Left renal cortex interstitium (tissue), 4 donors: ENCODE measurements around the gene CLIP2. TPM values are rescaled to one million over a fixed set of nuclear protein-coding genes. Genes with fewer than 3 reads are reported as not detected.
"Not testable (repeated sequence)": the region's sequence is repeated elsewhere in the genome, so short reads cannot be mapped to it uniquely, and the experiment has no call there.

Experiments
- DNase-seq, 4 donors: peaks; one replicate each; pipeline ENCODE4 v3.0.0-alpha.2; 2013; ENCODE audit warnings: low read depth in 4 of 4, low spot score in 2 of 4, missing footprints in 1 of 4
- polyA plus RNA-seq, 4 donors: library from polyadenylated mRNA; unstranded; fragments of 120-200 nt; gene quantifications; one replicate each; pipeline ENCODE4 v1.2.1, GENCODE V29; 2013; ENCODE audit not compliant: insufficient read length in 4 of 4

The CLIP2 gene
- polyA plus RNA-seq, 4 donors, result 26.0 to 38.2 (median 30.4) TPM

- DNase-seq, result no peak
These were observed 130.8 kb downstream of the CLIP2 start for GRCh38 chr7:74420006-74420405.

GRCh38 chr7:74424291-74424880 is 135.2 kb downstream of the CLIP2 start:
- DNase-seq, result no peak

DNA sequence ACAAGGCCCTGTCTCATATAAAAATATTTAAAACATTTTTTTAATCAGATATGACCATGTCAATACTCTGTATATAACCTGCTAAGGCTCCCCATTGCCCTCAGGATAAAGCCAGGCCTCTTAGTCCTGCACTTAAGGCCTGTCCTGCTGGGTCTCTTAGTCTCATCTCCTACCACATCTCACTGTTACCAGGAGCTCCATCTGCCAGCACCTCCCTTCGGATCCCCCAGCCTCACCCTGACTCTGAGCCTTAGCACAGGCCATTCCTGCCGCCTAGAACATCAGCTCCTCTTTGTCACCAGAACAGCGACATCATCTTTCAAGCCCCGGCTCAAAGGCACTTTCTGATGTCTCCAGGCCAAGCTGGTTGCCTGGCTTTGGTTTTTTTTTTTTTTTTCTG is 138.8 kb downstream of the CLIP2 start:
- no peak for DNase-seq

GRCh38 chr7:74429153-74429747 is 140.0 kb downstream of the CLIP2 start:
- peak in 1 of 4 donors; percentile 68 for DNase-seq

DNA sequence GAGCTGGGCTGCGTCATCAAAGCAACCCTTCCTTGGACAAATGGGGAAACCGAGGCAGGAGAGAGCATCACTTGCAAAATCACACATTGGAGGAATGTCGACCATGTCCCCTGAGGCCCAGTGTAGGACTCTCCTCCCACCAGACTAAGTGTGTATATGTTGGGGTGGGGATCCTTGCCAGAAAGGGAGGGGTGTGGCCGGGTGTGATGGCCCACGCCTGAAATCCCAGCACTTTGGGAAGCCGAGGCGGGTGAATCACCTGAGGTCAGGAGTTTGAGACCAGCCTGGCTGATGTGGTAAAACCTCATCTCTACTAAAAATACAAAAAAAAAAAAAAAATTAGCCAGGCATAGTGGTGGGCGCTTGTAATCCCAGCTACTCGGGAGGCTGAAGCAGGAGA is 141.2 kb downstream of the CLIP2 start:
- not testable (repeated sequence) for DNase-seq

DNA sequence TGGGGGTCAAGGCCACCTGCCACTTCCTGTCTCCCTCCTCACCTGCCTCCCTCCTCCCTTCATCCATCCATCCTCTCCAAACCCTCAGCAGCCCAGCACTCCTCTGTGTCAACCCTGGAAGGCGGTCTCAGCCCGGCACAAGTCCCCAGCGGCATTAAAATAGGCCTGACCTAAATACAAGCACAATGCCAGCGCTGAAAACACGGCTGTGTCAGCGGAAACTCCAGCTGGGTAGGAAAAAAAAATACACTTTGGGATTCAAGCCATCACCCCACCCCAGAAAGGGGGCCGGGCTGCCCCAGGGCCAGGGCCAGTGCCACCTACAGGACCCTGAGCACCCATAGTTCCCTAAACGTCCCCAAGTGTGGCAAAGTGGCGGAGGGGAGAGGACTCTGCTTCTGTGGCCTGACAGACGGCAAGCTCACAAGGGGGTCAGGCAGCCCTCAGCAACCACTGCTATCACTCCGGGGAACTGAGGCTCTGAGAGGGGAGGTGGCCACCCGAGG is 141.8 kb downstream of the CLIP2 start:
- DNase-seq, result no peak

DNA sequence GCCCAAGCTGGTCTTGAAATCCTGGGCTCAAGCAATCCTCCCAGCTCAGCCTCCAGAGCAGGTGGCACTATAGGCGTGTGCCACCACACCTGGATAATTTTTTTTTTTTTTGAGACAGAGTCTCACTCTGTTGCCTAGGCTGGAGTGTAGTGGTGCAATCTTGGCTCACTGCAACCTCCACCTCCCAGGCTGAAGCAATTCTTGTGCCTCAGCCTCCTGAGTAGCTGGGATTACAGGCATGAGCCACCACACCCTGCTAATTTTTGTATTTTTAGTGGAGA is 148.0 kb downstream of the CLIP2 start:
- DNase-seq, result not testable (repeated sequence)

DNA sequence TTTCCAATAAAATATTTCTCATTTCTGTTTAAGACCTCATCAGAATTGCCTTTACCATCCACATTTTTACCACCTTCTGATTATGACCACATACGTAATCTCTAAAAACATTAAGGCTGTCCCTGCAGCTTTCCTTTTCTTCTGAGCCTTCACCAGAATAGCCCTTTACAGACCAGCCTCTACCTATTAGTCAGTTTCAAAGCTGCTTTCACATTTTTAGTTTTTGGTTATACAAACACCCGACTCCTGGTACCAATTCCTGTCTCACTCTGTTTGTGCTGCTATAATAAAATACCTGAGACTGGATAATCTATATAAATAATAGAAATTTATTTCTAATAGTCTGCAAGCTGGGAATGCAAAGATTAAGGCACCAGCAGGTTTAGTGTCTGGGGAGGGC is 149.1 kb downstream of the CLIP2 start:
- DNase-seq, result no peak

GRCh38 chr7:74439541-74439940 is 150.3 kb downstream of the CLIP2 start:
- DNase-seq, result no peak

DNA sequence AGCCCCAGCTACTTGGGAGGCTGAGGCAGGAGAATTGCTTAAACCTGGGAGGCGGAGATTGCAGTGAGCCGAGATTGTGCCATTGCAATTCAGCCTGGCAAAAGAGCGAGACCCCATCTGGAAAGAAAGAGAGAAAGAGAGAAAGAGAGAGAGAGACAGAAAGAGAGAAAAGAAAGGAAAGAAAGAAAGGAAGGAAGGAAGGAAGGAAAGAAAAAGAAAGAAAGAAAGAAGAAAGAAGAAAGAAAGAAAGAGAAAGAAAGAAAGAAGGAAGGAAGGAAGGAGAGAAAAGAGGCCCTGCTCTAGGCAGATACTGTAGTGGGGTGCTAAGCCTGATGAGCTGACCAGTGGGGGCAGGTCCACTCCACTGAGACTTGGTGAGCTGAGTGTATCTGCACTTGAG is 150.9 kb downstream of the CLIP2 start:
- DNase-seq, result not testable (repeated sequence)

DNA sequence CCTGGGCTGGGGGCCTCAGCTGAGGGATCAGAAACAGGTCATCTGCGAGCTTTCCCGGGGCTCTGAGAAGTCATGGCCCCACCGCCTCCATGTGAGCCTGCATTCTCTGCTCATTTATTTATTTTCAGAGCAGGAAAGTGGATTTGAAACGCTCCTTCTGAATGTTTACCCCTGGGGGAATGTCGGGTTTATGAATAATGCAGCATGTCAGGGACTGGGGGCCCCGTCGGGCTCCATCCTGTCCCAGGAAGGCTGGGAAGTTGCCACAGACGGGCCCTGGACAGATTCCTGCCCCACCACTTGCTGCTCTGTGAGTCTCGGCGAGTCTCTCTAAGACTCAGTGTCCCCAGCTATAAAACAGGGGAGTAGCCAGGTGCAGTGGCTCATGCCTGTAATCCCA is 152.6 kb downstream of the CLIP2 start:
- no peak for DNase-seq

- DNase-seq, result no peak
These were observed 154.5 kb downstream of the CLIP2 start for GRCh38 chr7:74443543-74444247.

DNA sequence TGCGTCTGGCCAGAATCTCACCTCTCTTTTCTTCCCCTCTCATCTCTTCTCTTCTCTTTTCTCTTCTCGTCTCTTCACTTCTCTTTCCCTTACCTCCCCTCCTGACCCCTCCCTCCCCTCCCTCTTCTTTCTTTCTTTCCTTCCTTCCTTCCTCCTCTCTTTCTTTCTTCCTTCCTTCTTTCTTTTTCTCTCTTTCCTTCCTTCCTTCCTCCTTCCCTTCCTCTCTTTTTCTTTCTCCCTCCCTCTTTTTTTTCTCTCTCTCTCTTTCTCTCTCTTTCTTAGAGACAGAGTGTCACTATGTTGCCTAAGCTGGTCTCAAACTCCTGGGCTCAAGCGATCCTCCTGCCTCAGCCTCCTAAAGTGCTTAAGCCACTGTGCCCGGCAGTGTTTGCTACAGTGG is 159.9 kb downstream of the CLIP2 start:
- DNase-seq, result no peak

DNA sequence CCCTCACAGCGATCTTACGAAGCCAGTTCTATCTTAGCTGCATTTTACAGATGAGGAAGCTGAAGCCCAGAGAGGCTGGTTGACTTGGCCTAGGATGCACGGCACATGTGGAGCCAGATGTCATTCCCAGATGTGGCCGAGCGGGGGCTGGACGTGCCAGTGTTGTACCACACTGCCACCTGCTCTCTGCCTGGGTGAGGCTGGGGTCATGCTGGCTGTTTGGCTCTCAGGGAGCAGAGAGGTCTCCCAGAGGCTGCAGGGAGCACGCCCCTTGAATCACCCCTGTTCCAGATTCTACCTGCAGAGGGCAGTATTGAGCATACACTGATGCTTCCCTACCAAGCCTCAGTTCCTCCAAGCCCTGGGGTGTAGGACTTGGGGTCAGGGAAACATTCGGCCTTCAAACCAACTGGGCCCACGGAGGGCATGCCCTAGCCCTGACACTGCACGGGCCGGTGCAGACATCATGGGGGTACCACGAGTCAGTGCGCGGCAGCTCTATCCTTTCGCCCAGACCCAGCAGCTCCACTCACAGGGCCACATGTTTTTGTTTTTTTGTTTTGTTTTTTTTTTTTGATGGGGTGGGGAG is 160.7 kb downstream of the CLIP2 start:
- no peak for DNase-seq

DNA sequence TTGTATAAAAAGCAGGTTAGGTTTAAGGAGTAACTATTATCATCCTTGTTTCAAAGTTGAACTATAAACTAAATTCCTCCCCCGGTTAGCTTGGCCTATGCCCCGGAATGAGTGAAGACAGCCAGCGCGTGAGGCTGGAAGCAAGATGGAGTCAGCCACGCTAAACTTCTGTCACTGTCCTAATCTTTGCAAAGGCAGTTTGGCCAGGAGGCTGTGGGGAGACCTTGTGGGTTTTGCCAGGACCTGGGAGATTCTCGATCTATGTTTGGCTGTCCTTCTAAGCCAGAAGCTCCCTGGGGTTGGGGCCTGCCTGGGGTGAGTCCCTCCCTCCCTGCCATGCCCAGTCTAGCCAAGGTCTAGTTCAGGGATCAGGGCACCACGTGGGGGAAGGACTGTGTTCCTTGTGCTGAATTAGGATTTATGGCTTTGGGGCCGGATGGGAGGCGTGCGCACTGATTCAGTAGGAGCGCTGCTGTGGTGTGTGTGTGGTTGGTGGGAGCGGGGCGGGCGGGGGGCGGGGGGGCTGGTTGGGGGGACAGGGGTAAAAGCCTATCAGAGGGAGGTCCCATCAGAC is 163.6 kb downstream of the CLIP2 start:
- no peak for DNase-seq

- DNase-seq, result no peak
These were observed 164.3 kb downstream of the CLIP2 start, which contains the start of gene GTF2IRD1 for GRCh38 chr7:74453322-74454011. Gene GTF2IRD1, plus strand, starts transcription at chr7:74453906. Its CDS starts 54,175 bp downstream, at chr7:74508081.

- DNase-seq, result no peak
These were observed 165.1 kb downstream of the CLIP2 start for GRCh38 chr7:74454021-74454924.

GRCh38 chr7:74454925-74455288 is 165.7 kb downstream of the CLIP2 start:
- no peak for DNase-seq

DNA sequence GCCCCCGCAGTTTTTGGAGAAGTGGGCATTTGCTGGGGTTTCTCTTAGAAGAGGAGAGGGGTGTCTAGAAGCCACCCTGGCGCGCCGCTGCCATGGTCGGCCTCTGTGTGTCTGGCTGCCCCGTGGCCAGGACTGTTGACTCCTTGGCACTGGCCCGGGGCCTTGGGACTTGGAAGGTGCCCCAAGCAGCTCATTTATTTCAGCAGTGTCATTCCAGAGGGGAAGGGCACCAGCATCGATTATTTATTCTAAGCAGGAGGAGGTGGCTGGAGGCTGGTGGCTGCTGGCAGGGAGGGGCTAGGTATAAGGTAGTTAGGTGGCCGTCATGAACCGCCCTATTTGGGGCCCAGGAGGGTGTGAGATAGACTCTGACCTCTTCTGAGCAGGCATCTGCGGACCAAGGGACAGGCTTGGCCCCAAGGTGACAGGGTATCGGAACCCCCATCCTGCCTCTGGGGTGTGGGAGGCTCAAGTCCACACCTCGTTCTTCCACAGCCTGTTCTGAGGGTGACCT is 166.1 kb downstream of the CLIP2 start:
- no peak for DNase-seq
